Lung (tissue), 16 donors: ENCODE data around the gene BPIFB1. TPM values are rescaled to one million over a fixed set of nuclear protein-coding genes. Genes with fewer than 3 reads are reported as not detected.

ENCODE experiments used
- ATAC-seq: fragments of 200-7000 bp; cut with Tn5 transposase; one replicate; pipeline ENCODE4 v1.9.1; 2020; ENCODE audit warnings: moderate number of reproducible peaks; ENCODE audit not compliant: insufficient read depth, low FRiP score
- DNase-seq, 3 donors: peaks; one replicate each; pipeline ENCODE4 v3.0.0-alpha.2; 2013 to 2017
- H3K27ac ChIP-seq, 2 donors: one replicate each; pipeline ENCODE4 v1.5.1; 2013; ENCODE audit warnings: mild to moderate bottlenecking in 2 of 2, moderate library complexity in 2 of 2, control low read depth in 1 of 2, inconsistent platforms in 1 of 2, low read depth in 1 of 2, low read length in 1 of 2
- H3K27me3 ChIP-seq, 3 donors: one replicate each; pipeline ENCODE4 v1.5.1; 2013; ENCODE audit warnings: low read length in 2 of 3; ENCODE audit not compliant: control insufficient read depth in 3 of 3, insufficient read depth in 3 of 3
- H3K36me3 ChIP-seq, 4 donors: one replicate each; pipeline ENCODE4 v1.5.1; 2013; ENCODE audit warnings: low read length in 4 of 4, mild to moderate bottlenecking in 1 of 4, moderate library complexity in 1 of 4; ENCODE audit not compliant: control insufficient read depth in 4 of 4, insufficient read depth in 4 of 4
- H3K4me1 ChIP-seq, 5 donors: one replicate each; pipeline ENCODE4 v1.5.1; 2013; ENCODE audit warnings: low read length in 5 of 5, mild to moderate bottlenecking in 2 of 5, moderate library complexity in 1 of 5; ENCODE audit not compliant: control insufficient read depth in 5 of 5, insufficient read depth in 5 of 5
- H3K4me3 ChIP-seq: one replicate; pipeline ENCODE4 v1.5.1; 2013; ENCODE audit warnings: mild to moderate bottlenecking, control low read depth, moderate library complexity
- H3K9ac ChIP-seq, 2 donors: one replicate each; pipeline ENCODE4 v1.5.1; 2013; ENCODE audit warnings: low read length in 2 of 2, control low read depth in 1 of 2; ENCODE audit not compliant: insufficient read depth in 1 of 2
- H3K9me3 ChIP-seq, 4 donors: one replicate each; pipeline ENCODE4 v1.5.1; 2013; ENCODE audit warnings: low read length in 3 of 4, mild to moderate bottlenecking in 1 of 4, moderate library complexity in 1 of 4; ENCODE audit not compliant: control insufficient read depth in 4 of 4, insufficient read depth in 3 of 4
- CTCF ChIP-seq: IDR thresholded peaks from 2 replicates; pipeline ENCODE4 v1.5.1; 2012; ENCODE audit warnings: mild to moderate bottlenecking; ENCODE audit errors: control extremely low read depth, extremely low read depth
- WGBS, 2 donors: extraction: QIAGEN DNeasy Blood & Tissue Kit; methylation state at CpG; one replicate each; pipeline ENCODE4 v1.1.7; 2013; 5-methylcytosine and 5-hydroxymethylcytosine counted together
- long read RNA-seq, 5 donors: transcript quantifications; one replicate each; lab custom pipeline, GENCODE V29; 2026
- polyA plus RNA-seq, 2 donors: library from polyadenylated mRNA; stranded (reverse); fragments of 200-250 nt; gene quantifications; one replicate each; pipeline ENCODE4 v1.2.1, GENCODE V29; 2013
- total RNA-seq, 2 donors: library from RNA; depleted of rRNA in 1 of 2; stranded (reverse); fragments of >200 nt in 1 of 2; gene quantifications; one replicate each; pipeline ENCODE4 v1.2.1, GENCODE V29; 2014 to 2021
- donor health status: control.
- donor health status: control.
- donor health status: Bipolar disorder and iron deficiency.
- donor health status: healthy.
- donor health status: DM: yes; HTN: yes; CAD: no.

Gene BPIFB1
- total RNA-seq (100 to 1,000 TPM in 1 of 2 donors, 10 to 100 TPM in 1; 61.9 to 445 TPM), polyA plus RNA-seq (100 to 1,000 TPM; 251 to 333 TPM)
- long read RNA-seq, donor 1, partial matches to known transcripts, result 0 of 1 reads
- long read RNA-seq, donor 1, other reads (novel, unspliced or antisense), result 0 of 1 reads
- long read RNA-seq, donor 2, result 0 reads
- long read RNA-seq, donor 3, result 0 reads
- long read RNA-seq, donor 4, result 0 reads
- long read RNA-seq, donor 5, result 0 reads

GRCh38 chr20:33282991-33283555 is at the start of gene BPIFB1:
BPIFB1 (plus strand) TSS chr20:33283214; CDS start chr20:33286074, 2,860 bp downstream.
- H3K36me3 ChIP-seq, result no peaks in the 10 kb centered on the region
- H3K4me3 ChIP-seq, result no peak within 1 kb of the TSS
- peaks cover 0 to 4% (median 0%) of the 10 kb centered on the region in 4 donors for H3K9me3 ChIP-seq
- no peak within 1 kb of the TSS for H3K27ac ChIP-seq
- no peaks in the 10 kb centered on the region for H3K27me3 ChIP-seq
- no peak for ATAC-seq
- H3K4me1 ChIP-seq, result no peaks in the 10 kb centered on the region
- TF ChIP-seq CTCF, result no peak
- no peak within 1 kb of the TSS for H3K9ac ChIP-seq
- no peak for DNase-seq
- WGBS, 2 donors, result 76 to 88% methylated on average over 13 of the region's 13 CpGs

- TF ChIP-seq CTCF, result no peak
- ATAC-seq, result no peak
- 93 to 94% methylated on average over 2 of the region's 2 CpGs for WGBS, 2 donors
- no peaks in the 10 kb centered on the region for H3K9me3 ChIP-seq
- peaks cover 0 to 3% (median 0%) of the 10 kb centered on the region in 5 donors for H3K4me1 ChIP-seq
- H3K9ac ChIP-seq, result no peak overlapping the region
- no peak overlapping the region for H3K27ac ChIP-seq
- H3K4me3 ChIP-seq, result no peak overlapping the region
- H3K27me3 ChIP-seq, result peaks cover 0 to 9% (median 0%) of the 10 kb centered on the region in 3 donors
- DNase-seq, result no peak
- no peaks in the 10 kb centered on the region for H3K36me3 ChIP-seq
Observed at GRCh38 chr20:33234050-33234449, 49.0 kb upstream of the BPIFB1 start.

- Histone ChIP-seq H3K36me3 (no peaks in the 10 kb centered on the region), H3K9ac (no peak within 1 kb of the TSS), H3K4me3 (no peak within 1 kb of the TSS), H3K27me3 (peaks cover 0 to 6% (median 0%) of the 10 kb centered on the region in 3 donors), H3K9me3 (no peaks in the 10 kb centered on the region), H3K27ac (no peak within 1 kb of the TSS), H3K4me1 (peaks cover 0 to 3% (median 0%) of the 10 kb centered on the region in 5 donors)
- no peak for TF ChIP-seq CTCF
- no peak for ATAC-seq
- no peak for DNase-seq
- WGBS, 2 donors, result 74 to 79% methylated on average over 5 of the region's 5 CpGs
Observed at GRCh38 chr20:33235696-33236095, 47.3 kb upstream of the BPIFB1 start, which contains the start of gene BPIFA1. BPIFA1 (plus strand) TSS chr20:33235996; CDS start chr20:33237712, 1,716 bp downstream.
